K562 (cell line): ENCODE measurements around the gene LAX1. TPM values are rescaled to one million over a fixed set of nuclear protein-coding genes. Genes with fewer than 3 reads are reported as not detected.

Source experiments
- ADNP ChIP-seq: fragments of 200-800 bp; sonication (Bioruptor generic); IDR thresholded peaks from 2 replicates; pipeline ENCODE4 v1.6.1; 2016; ENCODE audit warnings: missing genetic modification characterization, missing compliant biosample characterization
- ATF7 ChIP-seq: fragments of 450-650 bp; IDR thresholded peaks from 2 replicates; pipeline ENCODE4 v1.7.1; 2014; ENCODE audit warnings: mild to moderate bottlenecking, moderate library complexity
- BHLHE40 ChIP-seq: IDR thresholded peaks from 2 replicates; pipeline ENCODE4 v1.6.1; 2011; ENCODE audit warnings: low read length, improper control_type of control experiment
- BRD4 ChIP-seq: fragments of 200-600 bp; sonication (generic); IDR thresholded peaks from 2 replicates; pipeline ENCODE4 v1.6.1; 2017; ENCODE audit warnings: inconsistent platforms
- CCAR2 ChIP-seq: fragments of 200-400 bp; formaldehyde crosslinking; IDR thresholded peaks from 2 replicates; pipeline ENCODE4 v1.6.1; 2017; ENCODE audit warnings: mild to moderate bottlenecking, low read depth, low read length
- DIDO1 ChIP-seq: fragments of 450-650 bp; IDR thresholded peaks from 2 replicates; pipeline ENCODE4 v1.6.1; 2016; ENCODE audit warnings: low read depth, missing biosample characterization, missing genetic modification characterization
- DNMT1 ChIP-seq: fragments of 450-650 bp; IDR thresholded peaks from 2 replicates; pipeline ENCODE4 v1.6.1; 2016; ENCODE audit warnings: antibody characterized with exemption, mild to moderate bottlenecking
- HLTF ChIP-seq: fragments of 450-650 bp; IDR thresholded peaks from 2 replicates; pipeline ENCODE4 v1.6.1; 2016
- ILK ChIP-seq: fragments of 450-650 bp; IDR thresholded peaks from 2 replicates; pipeline ENCODE4 v1.6.1; 2016; ENCODE audit warnings: missing genetic modification characterization, low read depth, mild to moderate bottlenecking, missing compliant biosample characterization, moderate library complexity, borderline replicate concordance
- LEF1 ChIP-seq: fragments of 450-650 bp; IDR thresholded peaks from 2 replicates; pipeline ENCODE4 v1.6.1; 2016; ENCODE audit warnings: mild to moderate bottlenecking
- NFIX ChIP-seq: fragments of 250-450 bp; sonication (Bioruptor Pico); IDR thresholded peaks from 2 replicates; pipeline ENCODE4 v1.4.0; 2020; ENCODE audit warnings: low read depth, mild to moderate bottlenecking, moderate library complexity
- POU5F1 ChIP-seq: fragments of 150-350 bp; IDR thresholded peaks from 2 replicates; pipeline ENCODE4 v1.6.1; 2014; ENCODE audit warnings: borderline replicate concordance, low read length, low read depth, mild to moderate bottlenecking; ENCODE audit not compliant: partially characterized antibody
- PYGO2 ChIP-seq: fragments of 450-650 bp; IDR thresholded peaks from 2 replicates; pipeline ENCODE4 v1.6.1; 2016; ENCODE audit warnings: mild to moderate bottlenecking, missing genetic modification characterization, moderate library complexity, missing compliant biosample characterization
- RAD51 ChIP-seq: fragments of 450-650 bp; IDR thresholded peaks from 2 replicates; pipeline ENCODE4 v1.7.1; 2016; ENCODE audit warnings: low read depth, mild to moderate bottlenecking, borderline replicate concordance
- SREBF2 ChIP-seq: sonication (generic); formaldehyde crosslinking; IDR thresholded peaks from 2 replicates; pipeline ENCODE4 v1.4.0; 2020; ENCODE audit warnings: mild to moderate bottlenecking, missing genetic modification reagents
- SRF ChIP-seq, 2 experiments: fragments of 250-450, 450-650 bp in 1 of 2; sonication (Bioruptor Pico) in 1 of 2; sonication (generic) in 1 of 2; formaldehyde crosslinking; IDR thresholded peaks; 2 replicates each; pipeline versions ENCODE4 v1.5.0 to v1.5.1; 2020 to 2022; ENCODE audit warnings: mild to moderate bottlenecking in 1 of 2, missing genetic modification reagents in 1 of 2
- SRSF7 ChIP-seq: fragments of 200-400 bp; formaldehyde crosslinking; optimal IDR thresholded peaks from 2 replicates; pipeline ENCODE3; 2017; ENCODE audit warnings: mild to moderate bottlenecking, low read depth, low read length
- SRSF9 ChIP-seq: fragments of 200-400 bp; formaldehyde crosslinking; IDR thresholded peaks from 2 replicates; pipeline ENCODE4 v1.6.1; 2017; ENCODE audit warnings: low read depth, low read length, borderline replicate concordance
- TAL1 ChIP-seq: fragments of 450-650 bp; IDR thresholded peaks from 2 replicates; pipeline ENCODE4 v1.6.1; 2016; ENCODE audit warnings: mild to moderate bottlenecking
- U2AF2 ChIP-seq: fragments of 200-400 bp; formaldehyde crosslinking; optimal IDR thresholded peaks from 2 replicates; pipeline ENCODE3; 2017; ENCODE audit warnings: low read depth, mild to moderate bottlenecking, low read length
- ZNF212 ChIP-seq: fragments of 450-650 bp; formaldehyde crosslinking; IDR thresholded peaks from 2 replicates; pipeline ENCODE4 v1.4.0; 2020; ENCODE audit warnings: mild to moderate bottlenecking
- polyA plus RNA-seq, 8 experiments: library from polyadenylated mRNA; depleted of rRNA in 4 of 8; stranded (reverse) in 5 of 8; unstranded in 3 of 8; fragments of >200 nt; fragmentation: Nextera tagmentation in 2 of 8; fragmentation: Illumina TruSeq in 1 of 8; extraction: Ambion mirVana in 2 of 8; extraction: Trizol in 1 of 8; gene quantifications; 2 replicates each; pipeline versions ENCODE4 v1.2.1 to v1.2.3, GENCODE V29; 2011 to 2014; ENCODE audit warnings: inconsistent platforms in 1 of 8, missing spikeins in 1 of 8
- total RNA-seq, 7 experiments: library from RNA; depleted of rRNA in 6 of 7; stranded (reverse); fragments of >200 nt in 6 of 7; fragmentation: Illumina TruSeq in 2 of 7; extraction: Trizol in 2 of 7; gene quantifications; 2 replicates each; pipeline versions ENCODE4 v1.2.1 to v1.2.3, GENCODE V29; 2011 to 2021; ENCODE audit warnings: low replicate concordance in 1 of 7
- TF ChIP-seq, protein P1 (sequence below): fragments of 250-450 bp; sonication (Bioruptor Pico); IDR thresholded peaks from 2 replicates; pipeline ENCODE4 v1.4.0; 2020; ENCODE audit warnings: borderline replicate concordance
- TF ChIP-seq, protein P2 (sequence below): sonication (generic); formaldehyde crosslinking; IDR thresholded peaks from 2 replicates; pipeline ENCODE4 v1.8.0; 2022; ENCODE audit warnings: mild to moderate bottlenecking, missing genetic modification reagents
- TF ChIP-seq, protein P3 (sequence below): fragments of 250-450 bp; sonication (Bioruptor Pico); IDR thresholded peaks from 2 replicates; pipeline ENCODE4 v1.5.1; 2021; ENCODE audit warnings: mild to moderate bottlenecking
- TF ChIP-seq, protein P4 (sequence below): fragments of 250-450 bp; sonication (Bioruptor Pico); IDR thresholded peaks from 2 replicates; pipeline ENCODE4 v1.4.0; 2020; ENCODE audit warnings: mild to moderate bottlenecking

Gene LAX1
- total and polyA plus RNA-seq, 9 of the 15 experiments (the other 6 are each of a cell fraction or from before 2014, with no cell fraction given), result not detected

DNA sequence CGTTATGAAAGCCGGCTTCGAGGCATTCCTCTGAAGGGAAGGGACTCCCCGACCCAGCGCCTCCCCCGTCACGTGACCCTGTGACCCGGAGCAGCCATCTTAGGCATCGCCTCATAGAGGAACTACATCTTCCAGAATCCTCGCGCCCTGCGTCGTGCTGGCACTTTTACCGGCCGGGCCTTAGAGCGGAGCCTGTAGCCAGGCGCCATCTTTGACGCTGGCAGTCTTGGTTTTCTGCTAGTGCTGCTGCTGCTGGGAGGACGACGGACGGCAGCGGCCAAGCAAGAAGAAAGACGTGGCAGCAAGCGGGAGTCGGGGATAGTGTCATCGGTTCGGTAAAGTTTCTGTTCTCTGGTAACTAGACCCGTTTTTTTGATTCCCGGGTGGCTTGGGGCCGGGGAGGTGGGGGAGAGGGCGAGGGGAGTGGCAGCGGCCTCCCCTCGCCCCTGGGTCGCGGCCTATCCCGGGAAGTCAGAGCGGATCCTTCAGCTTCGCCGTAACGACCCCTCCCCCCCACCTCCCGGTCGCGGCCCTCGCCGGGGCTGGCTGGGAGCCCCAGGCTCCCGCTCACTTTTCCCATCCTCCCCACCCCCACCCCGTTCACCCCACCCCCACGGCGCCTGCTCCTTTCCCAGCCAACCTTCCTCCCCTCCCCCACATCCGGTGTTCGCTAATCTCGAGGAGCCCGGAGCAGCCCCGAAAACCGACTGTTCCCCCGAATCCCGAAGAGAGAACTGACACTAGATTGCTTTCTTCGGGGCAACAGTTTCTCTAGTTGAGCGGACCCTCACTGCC, 30.7 kb downstream of the LAX1 start, which contains the start of the genes ZBED6 and ZC3H11A (continued):
- TF ChIP-seq DIDO1 (tag) (0 out of 2 replicates have a peak, but pooled peaks have one; percentile 44), ATF7 (peak; percentile 88; the same call in 1 of the 2 replicates), ILK (tag) (no peak), POU5F1 (peak; percentile 71), SRSF9 (no peak), RAD51 (peak; percentile 100), SRF (CRISPR knock-in tag; IDR thresholded peaks at IDR 0.05) (peak in 1 of 2 experiments; percentile 84; a peak in 2 of 4 replicates), SRSF7 (no peak), U2AF2 (no peak), SREBF2 (CRISPR knock-in tag) (no peak), BRD4 (no peak; the same call in none of the 2 replicates), BHLHE40 (peak; percentile 99), DNMT1 (no peak), ADNP (tag) (no peak), NFIX (CRISPR knock-in tag) (no peak), PYGO2 (tag) (no peak), ZNF212 (CRISPR knock-in tag) (no peak; the same call in 1 of the 2 replicates), HLTF (peak; percentile 24; the same call in 1 of the 2 replicates), TAL1 (no peak), CCAR2 (no peak), LEF1 (peak; percentile 67)
- TF ChIP-seq, protein P1, sequence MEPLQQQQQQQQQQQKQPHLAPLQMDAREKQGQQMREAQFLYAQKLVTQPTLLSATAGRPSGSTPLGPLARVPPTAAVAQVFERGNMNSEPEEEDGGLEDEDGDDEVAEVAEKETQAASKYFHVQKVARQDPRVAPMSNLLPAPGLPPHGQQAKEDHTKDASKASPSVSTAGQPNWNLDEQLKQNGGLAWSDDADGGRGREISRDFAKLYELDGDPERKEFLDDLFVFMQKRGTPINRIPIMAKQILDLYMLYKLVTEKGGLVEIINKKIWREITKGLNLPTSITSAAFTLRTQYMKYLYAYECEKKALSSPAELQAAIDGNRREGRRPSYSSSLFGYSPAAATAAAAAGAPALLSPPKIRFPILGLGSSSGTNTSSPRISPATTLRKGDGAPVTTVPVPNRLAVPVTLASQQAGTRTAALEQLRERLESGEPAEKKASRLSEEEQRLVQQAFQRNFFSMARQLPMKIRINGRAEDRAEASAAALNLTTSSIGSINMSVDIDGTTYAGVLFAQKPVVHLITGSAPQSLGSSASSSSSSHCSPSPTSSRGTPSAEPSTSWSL (CRISPR knock-in tag), result no peak
- TF ChIP-seq, protein P2, sequence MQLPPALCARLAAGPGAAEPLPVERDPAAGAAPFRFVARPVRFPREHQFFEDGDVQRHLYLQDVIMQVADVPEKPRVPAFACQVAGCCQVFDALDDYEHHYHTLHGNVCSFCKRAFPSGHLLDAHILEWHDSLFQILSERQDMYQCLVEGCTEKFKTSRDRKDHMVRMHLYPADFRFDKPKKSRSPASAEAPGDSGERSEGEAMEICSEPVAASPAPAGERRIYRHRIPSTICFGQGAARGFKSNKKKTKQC (CRISPR knock-in tag), result peak; percentile 76; the same call in 1 of the 2 replicates
- TF ChIP-seq, protein P3, sequence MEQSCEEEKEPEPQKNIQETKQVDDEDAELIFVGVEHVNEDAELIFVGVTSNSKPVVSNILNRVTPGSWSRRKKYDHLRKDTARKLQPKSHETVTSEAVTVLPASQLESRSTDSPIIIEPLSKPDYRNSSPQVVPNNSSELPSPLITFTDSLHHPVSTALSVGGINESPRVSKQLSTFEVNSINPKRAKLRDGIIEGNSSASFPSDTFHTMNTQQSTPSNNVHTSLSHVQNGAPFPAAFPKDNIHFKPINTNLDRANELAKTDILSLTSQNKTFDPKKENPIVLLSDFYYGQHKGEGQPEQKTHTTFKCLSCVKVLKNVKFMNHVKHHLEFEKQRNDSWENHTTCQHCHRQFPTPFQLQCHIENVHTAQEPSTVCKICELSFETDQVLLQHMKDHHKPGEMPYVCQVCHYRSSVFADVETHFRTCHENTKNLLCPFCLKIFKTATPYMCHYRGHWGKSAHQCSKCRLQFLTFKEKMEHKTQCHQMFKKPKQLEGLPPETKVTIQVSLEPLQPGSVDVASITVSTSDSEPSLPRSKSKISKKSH (CRISPR knock-in tag), result no peak
- TF ChIP-seq, protein P4, sequence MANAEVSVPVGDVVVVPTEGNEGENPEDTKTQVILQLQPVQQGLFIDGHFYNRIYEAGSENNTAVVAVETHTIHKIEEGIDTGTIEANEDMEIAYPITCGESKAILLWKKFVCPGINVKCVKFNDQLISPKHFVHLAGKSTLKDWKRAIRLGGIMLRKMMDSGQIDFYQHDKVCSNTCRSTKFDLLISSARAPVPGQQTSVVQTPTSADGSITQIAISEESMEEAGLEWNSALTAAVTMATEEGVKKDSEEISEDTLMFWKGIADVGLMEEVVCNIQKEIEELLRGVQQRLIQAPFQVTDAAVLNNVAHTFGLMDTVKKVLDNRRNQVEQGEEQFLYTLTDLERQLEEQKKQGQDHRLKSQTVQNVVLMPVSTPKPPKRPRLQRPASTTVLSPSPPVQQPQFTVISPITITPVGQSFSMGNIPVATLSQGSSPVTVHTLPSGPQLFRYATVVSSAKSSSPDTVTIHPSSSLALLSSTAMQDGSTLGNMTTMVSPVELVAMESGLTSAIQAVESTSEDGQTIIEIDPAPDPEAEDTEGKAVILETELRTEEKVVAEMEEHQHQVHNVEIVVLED (CRISPR knock-in tag), result peak; percentile 84
